ENCODE data around the gene DNAAF5.

DNA sequence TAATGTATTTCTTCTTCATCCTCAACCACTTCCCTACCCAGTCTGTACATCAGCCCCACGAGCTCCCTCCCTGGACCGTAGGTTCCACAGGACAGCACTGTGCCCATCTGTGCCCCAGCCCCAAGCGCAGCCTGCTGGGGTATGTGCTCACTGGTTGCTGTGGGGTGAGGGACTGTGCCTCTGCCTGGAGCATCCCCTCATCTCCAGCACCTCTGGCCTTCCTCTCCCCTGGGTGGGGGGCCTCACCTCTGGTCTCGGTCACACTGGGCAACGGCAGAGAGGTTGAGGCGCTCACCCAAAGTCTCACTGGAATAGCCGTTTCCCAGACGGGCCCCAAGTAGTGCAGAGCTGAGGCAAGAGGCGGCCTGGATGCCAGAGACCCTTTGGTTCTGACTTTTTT, 2.1 kb downstream of the DNAAF5 start:
- TF ChIP-seq, protein P1, sequence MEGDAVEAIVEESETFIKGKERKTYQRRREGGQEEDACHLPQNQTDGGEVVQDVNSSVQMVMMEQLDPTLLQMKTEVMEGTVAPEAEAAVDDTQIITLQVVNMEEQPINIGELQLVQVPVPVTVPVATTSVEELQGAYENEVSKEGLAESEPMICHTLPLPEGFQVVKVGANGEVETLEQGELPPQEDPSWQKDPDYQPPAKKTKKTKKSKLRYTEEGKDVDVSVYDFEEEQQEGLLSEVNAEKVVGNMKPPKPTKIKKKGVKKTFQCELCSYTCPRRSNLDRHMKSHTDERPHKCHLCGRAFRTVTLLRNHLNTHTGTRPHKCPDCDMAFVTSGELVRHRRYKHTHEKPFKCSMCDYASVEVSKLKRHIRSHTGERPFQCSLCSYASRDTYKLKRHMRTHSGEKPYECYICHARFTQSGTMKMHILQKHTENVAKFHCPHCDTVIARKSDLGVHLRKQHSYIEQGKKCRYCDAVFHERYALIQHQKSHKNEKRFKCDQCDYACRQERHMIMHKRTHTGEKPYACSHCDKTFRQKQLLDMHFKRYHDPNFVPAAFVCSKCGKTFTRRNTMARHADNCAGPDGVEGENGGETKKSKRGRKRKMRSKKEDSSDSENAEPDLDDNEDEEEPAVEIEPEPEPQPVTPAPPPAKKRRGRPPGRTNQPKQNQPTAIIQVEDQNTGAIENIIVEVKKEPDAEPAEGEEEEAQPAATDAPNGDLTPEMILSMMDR (IDR thresholded peaks at IDR 0.05): no peak
- no peak for TF ChIP-seq POLR2A (IDR thresholded peaks at IDR 0.05)

All from body of pancreas (tissue), 4 donors.